Thoracic aorta (tissue), 2 donors: ENCODE data around the gene DHRSX. TPM values are rescaled to one million over a fixed set of nuclear protein-coding genes. Genes with fewer than 3 reads are reported as not detected.
"Not testable (repeated sequence)": the region's sequence is repeated elsewhere in the genome, so short reads cannot be mapped to it uniquely, and the experiment has no call there.

Experiments
- ATAC-seq: fragments of 150-250 bp; one replicate; pipeline ENCODE4 v1.8.0; 2017; ENCODE audit warnings: low read depth; ENCODE audit not compliant: insufficient number of reproducible peaks, low FRiP score
- DNase-seq: peaks from one replicate; pipeline ENCODE4 v3.0.0-alpha.2; 2020; ENCODE audit warnings: low spot score
- H3K27ac ChIP-seq, 2 donors: fragments of 200-600 bp; sonication (generic); 1 replicate in 1 of 2; 2 replicates in 1 of 2; pipeline ENCODE4 v1.5.1; 2016; ENCODE audit warnings: mild to moderate bottlenecking in 2 of 2, moderate library complexity in 2 of 2
- H3K27me3 ChIP-seq: fragments of 200-600 bp; sonication (generic); replicated peaks from 2 replicates; pipeline ENCODE4 v1.6.0; 2016; ENCODE audit warnings: mild to moderate bottlenecking; ENCODE audit not compliant: insufficient read depth
- H3K36me3 ChIP-seq: fragments of 200-600 bp; sonication (generic); one replicate; pipeline ENCODE4 v1.5.1; 2016
- H3K4me1 ChIP-seq, 2 donors: fragments of 200-600 bp; sonication (generic); 1 replicate in 1 of 2; 2 replicates in 1 of 2; pipeline versions ENCODE4 v1.5.1 to v1.6.0; 2016; ENCODE audit warnings: low read depth in 2 of 2, mild to moderate bottlenecking in 1 of 2; ENCODE audit not compliant: control insufficient read depth in 1 of 2
- H3K4me3 ChIP-seq: fragments of 200-600 bp; sonication (generic); 2 replicates; pipeline ENCODE4 v1.5.1; 2016; ENCODE audit warnings: mild to moderate bottlenecking
- H3K9me3 ChIP-seq: fragments of 200-600 bp; sonication (generic); 2 replicates; pipeline ENCODE4 v1.5.1; 2016
- CTCF ChIP-seq: fragments of 200-600 bp; sonication (generic); IDR thresholded peaks from one replicate; pipeline ENCODE4 v1.5.1; 2019; ENCODE audit warnings: antibody characterized with exemption
- total RNA-seq, 2 donors: library from RNA; depleted of rRNA; stranded (reverse); fragments of >200 nt; gene quantifications; one replicate each; pipeline versions ENCODE4 v1.1.0 to v1.2.3, GENCODE V29; 2016

Gene DHRSX
- total RNA-seq, 2 donors from 2014 or later = 14.9 to 16.8 TPM

GRCh38 chrX:2370456-2370855, 130.3 kb downstream of the DHRSX start:
- ATAC-seq (no peak), DNase-seq (no peak)
- Histone ChIP-seq H3K36me3 (peaks cover 5% of the 10 kb centered on the region), H3K4me1 (no peaks in the 10 kb centered on the region), H3K27me3 (no peaks in the 10 kb centered on the region), H3K9me3 (no peaks in the 10 kb centered on the region), H3K27ac (no peak overlapping the region), H3K4me3 (no peak overlapping the region)
- no peak for TF ChIP-seq CTCF

- no peaks in the 10 kb centered on the region for H3K27me3 ChIP-seq
- ATAC-seq (no peak), DNase-seq (no peak)
- peaks cover 5% of the 10 kb centered on the region for H3K36me3 ChIP-seq
- H3K27ac ChIP-seq = no peak overlapping the region
- no peaks in the 10 kb centered on the region for H3K4me1 ChIP-seq
- no peaks in the 10 kb centered on the region for H3K9me3 ChIP-seq
- H3K4me3 ChIP-seq = no peak overlapping the region
- TF ChIP-seq CTCF = no peak
Measured at GRCh38 chrX:2369206-2369605, 131.6 kb downstream of the DHRSX start.

- Histone ChIP-seq H3K9me3 (no peaks in the 10 kb centered on the region), H3K4me1 (no peaks in the 10 kb centered on the region)
- DNase-seq = no peak
Measured at GRCh38 chrX:2360731-2361130, 140.0 kb downstream of the DHRSX start.

GRCh38 chrX:2359522-2359921, 141.3 kb downstream of the DHRSX start:
- ATAC-seq, H3K9me3 ChIP-seq, H3K4me1 ChIP-seq, DNase-seq, H3K36me3 ChIP-seq, H3K27ac ChIP-seq, H3K27me3 ChIP-seq, H3K4me3 ChIP-seq: not testable (repeated sequence)

More at GRCh38 chrX:2360731-2361130, 140.0 kb downstream of the DHRSX start:
- H3K27me3 ChIP-seq = no peaks in the 10 kb centered on the region
- H3K27ac ChIP-seq = no peak overlapping the region
- no peaks in the 10 kb centered on the region for H3K36me3 ChIP-seq
- no peak for TF ChIP-seq CTCF
- ATAC-seq = no peak
- H3K4me3 ChIP-seq = no peak overlapping the region

- ATAC-seq (no peak), DNase-seq (no peak)
- no peak overlapping the region for H3K4me3 ChIP-seq
- H3K27me3 ChIP-seq = no peaks in the 10 kb centered on the region
- no peak overlapping the region for H3K27ac ChIP-seq
- no peaks in the 10 kb centered on the region for H3K4me1 ChIP-seq
- no peaks in the 10 kb centered on the region for H3K36me3 ChIP-seq
- no peak for TF ChIP-seq CTCF
- no peaks in the 10 kb centered on the region for H3K9me3 ChIP-seq
Measured at GRCh38 chrX:2351999-2352995, 148.5 kb downstream of the DHRSX start.
